Activated naive CD8-positive, alpha-beta T cell treated with anti-CD3 and anti-CD28 coated beads for 36 hours (primary cell): ENCODE data around the gene HOXC9. TPM values are rescaled to one million over a fixed set of nuclear protein-coding genes. Genes with fewer than 3 reads are reported as not detected.

Experiments
- DNase-seq: peaks from one replicate; pipeline ENCODE4 v3.0.0; 2021
- H3K27ac Mint-ChIP-seq: one replicate; pipeline ENCODE4 v1.8.0; 2022; ENCODE audit warnings: mild to moderate bottlenecking, moderate library complexity, mixed read lengths
- H3K27me3 Mint-ChIP-seq: one replicate; pipeline ENCODE4 v1.8.0; 2022; ENCODE audit warnings: mild to moderate bottlenecking, mixed read lengths
- H3K36me3 Mint-ChIP-seq: one replicate; pipeline ENCODE4 v1.8.0; 2021; ENCODE audit warnings: mild to moderate bottlenecking, mixed read lengths
- H3K4me1 Mint-ChIP-seq: one replicate; pipeline ENCODE4 v1.8.0; 2021; ENCODE audit warnings: mixed read lengths
- H3K4me3 Mint-ChIP-seq: one replicate; pipeline ENCODE4 v1.8.0; 2022; ENCODE audit warnings: mild to moderate bottlenecking, moderate library complexity, mixed read lengths
- H3K9me3 Mint-ChIP-seq: one replicate; pipeline ENCODE4 v1.8.0; 2022; ENCODE audit warnings: mixed read lengths
- total RNA-seq, 2 experiments: library from RNA; stranded (reverse); gene quantifications; one replicate each; pipeline ENCODE4 v1.2.3, GENCODE V29; 2021

Gene HOXC9
- total RNA-seq, 2 experiments from 2014 or later: not detected

- peaks cover 99% of the 10 kb centered on the region for H3K27me3 Mint-ChIP-seq
- DNase-seq: peak; percentile 78
- no peaks in the 10 kb centered on the region for H3K36me3 Mint-ChIP-seq
- no peaks in the 10 kb centered on the region for H3K9me3 Mint-ChIP-seq
- no peak overlapping the region for H3K27ac Mint-ChIP-seq
- H3K4me1 Mint-ChIP-seq: peaks cover 23% of the 10 kb centered on the region
- peak overlapping the region; percentile 67 for H3K4me3 Mint-ChIP-seq
Measured at GRCh38 chr12:54005853-54006558, 6.0 kb downstream of the HOXC9 start.

GRCh38 chr12:54006559-54007220, 6.7 kb downstream of the HOXC9 start:
- Mint-ChIP-seq H3K27ac (no peak overlapping the region), H3K36me3 (no peaks in the 10 kb centered on the region), H3K27me3 (peaks cover 99% of the 10 kb centered on the region), H3K4me1 (peaks cover 28% of the 10 kb centered on the region), H3K9me3 (no peaks in the 10 kb centered on the region), H3K4me3 (peak overlapping the region; percentile 67)
- no peak for DNase-seq

GRCh38 chr12:54007538-54008259, 7.7 kb downstream of the HOXC9 start:
- peaks cover 99% of the 10 kb centered on the region for H3K27me3 Mint-ChIP-seq
- no peaks in the 10 kb centered on the region for H3K36me3 Mint-ChIP-seq
- no peaks in the 10 kb centered on the region for H3K9me3 Mint-ChIP-seq
- DNase-seq: no peak
- H3K4me1 Mint-ChIP-seq: peaks cover 25% of the 10 kb centered on the region
- no peak overlapping the region for H3K4me3 Mint-ChIP-seq
- H3K27ac Mint-ChIP-seq: no peak overlapping the region

- H3K4me3 Mint-ChIP-seq: no peak overlapping the region
Measured at GRCh38 chr12:54008260-54008552, 8.2 kb downstream of the HOXC9 start.

GRCh38 chr12:54009171-54010052, 9.5 kb downstream of the HOXC9 start:
- Mint-ChIP-seq H3K27ac (no peak overlapping the region), H3K4me3 (no peak overlapping the region), H3K36me3 (no peaks in the 10 kb centered on the region), H3K27me3 (peaks cover 99% of the 10 kb centered on the region), H3K9me3 (no peaks in the 10 kb centered on the region), H3K4me1 (peaks cover 26% of the 10 kb centered on the region)
- DNase-seq: peak; percentile 45

More at GRCh38 chr12:54008260-54008552, 8.2 kb downstream of the HOXC9 start:
- H3K36me3 Mint-ChIP-seq: no peaks in the 10 kb centered on the region
- DNase-seq: no peak
- H3K27ac Mint-ChIP-seq: no peak overlapping the region
- peaks cover 99% of the 10 kb centered on the region for H3K27me3 Mint-ChIP-seq
- H3K9me3 Mint-ChIP-seq: no peaks in the 10 kb centered on the region
- peaks cover 25% of the 10 kb centered on the region for H3K4me1 Mint-ChIP-seq

- Mint-ChIP-seq H3K27me3 (peaks cover 99% of the 10 kb centered on the region), H3K9me3 (no peaks in the 10 kb centered on the region), H3K36me3 (no peaks in the 10 kb centered on the region), H3K4me1 (peaks cover 28% of the 10 kb centered on the region), H3K4me3 (no peak overlapping the region), H3K27ac (no peak overlapping the region)
- no peak for DNase-seq
Measured at GRCh38 chr12:54010053-54010971, 10.4 kb downstream of the HOXC9 start.

- Mint-ChIP-seq H3K9me3 (no peaks in the 10 kb centered on the region), H3K27ac (no peak overlapping the region), H3K4me1 (peaks cover 25% of the 10 kb centered on the region), H3K27me3 (peaks cover 99% of the 10 kb centered on the region), H3K4me3 (no peak overlapping the region), H3K36me3 (no peaks in the 10 kb centered on the region)
- no peak for DNase-seq
Measured at GRCh38 chr12:54010972-54011664, 11.2 kb downstream of the HOXC9 start.

GRCh38 chr12:54011665-54012532, 11.9 kb downstream of the HOXC9 start:
- H3K36me3 Mint-ChIP-seq: no peaks in the 10 kb centered on the region
- H3K4me1 Mint-ChIP-seq: peaks cover 17% of the 10 kb centered on the region
- H3K27me3 Mint-ChIP-seq: peaks cover 99% of the 10 kb centered on the region
- H3K4me3 Mint-ChIP-seq: no peak overlapping the region
- no peak for DNase-seq
- H3K27ac Mint-ChIP-seq: no peak overlapping the region
- no peaks in the 10 kb centered on the region for H3K9me3 Mint-ChIP-seq

- Mint-ChIP-seq H3K27ac (no peak overlapping the region), H3K4me3 (no peak overlapping the region), H3K9me3 (no peaks in the 10 kb centered on the region), H3K4me1 (peaks cover 24% of the 10 kb centered on the region), H3K27me3 (peaks cover 98% of the 10 kb centered on the region), H3K36me3 (no peaks in the 10 kb centered on the region)
- DNase-seq: no peak
Measured at GRCh38 chr12:54012631-54013409, 12.9 kb downstream of the HOXC9 start.

- H3K4me3 Mint-ChIP-seq: no peak overlapping the region
- peaks cover 25% of the 10 kb centered on the region for H3K4me1 Mint-ChIP-seq
Measured at GRCh38 chr12:54014377-54015017, 14.5 kb downstream of the HOXC9 start.

GRCh38 chr12:54015018-54015931, 15.3 kb downstream of the HOXC9 start:
- Mint-ChIP-seq H3K9me3 (no peaks in the 10 kb centered on the region), H3K27ac (no peak overlapping the region), H3K4me1 (peaks cover 25% of the 10 kb centered on the region), H3K27me3 (peaks cover 93% of the 10 kb centered on the region), H3K36me3 (peaks cover 2% of the 10 kb centered on the region), H3K4me3 (no peak overlapping the region)
- no peak for DNase-seq

More at GRCh38 chr12:54014377-54015017, 14.5 kb downstream of the HOXC9 start:
- Mint-ChIP-seq H3K27me3 (peaks cover 94% of the 10 kb centered on the region), H3K36me3 (peaks cover 2% of the 10 kb centered on the region), H3K9me3 (no peaks in the 10 kb centered on the region), H3K27ac (no peak overlapping the region)
- no peak for DNase-seq
